DOHH2 (cell line): ENCODE measurements around the gene INCENP.

Experiments used
- H3F3A ChIP-seq: fragments of 200-600 bp; sonication (generic), shearing (Covaris generic); 2 replicates; pipeline ENCODE4 v1.6.0; 2016; ENCODE audit warnings: antibody characterized with exemption, mild to moderate bottlenecking; ENCODE audit not compliant: control insufficient read depth, insufficient read depth
- H3K27ac ChIP-seq: fragments of 200-600 bp; sonication (generic); 2 replicates; pipeline ENCODE4 v1.5.1; 2014; ENCODE audit warnings: low read depth, mild to moderate bottlenecking, low read length, moderate library complexity
- H3K27me3 ChIP-seq: fragments of 200-600 bp; sonication (generic); 2 replicates; pipeline ENCODE4 v1.6.1; 2014; ENCODE audit warnings: mild to moderate bottlenecking, low read length, mixed read lengths; ENCODE audit not compliant: control insufficient read depth
- H3K36me3 ChIP-seq: fragments of 200-600 bp; sonication (generic); 2 replicates; pipeline ENCODE4 v1.6.1; 2014; ENCODE audit warnings: mild to moderate bottlenecking, low read length, moderate library complexity, mixed read lengths; ENCODE audit not compliant: control insufficient read depth
- H3K4me1 ChIP-seq: fragments of 200-600 bp; sonication (generic); 2 replicates; pipeline ENCODE4 v1.6.1; 2014; ENCODE audit warnings: mild to moderate bottlenecking, low read length, mixed read lengths; ENCODE audit not compliant: control insufficient read depth
- H3K4me2 ChIP-seq: fragments of 200-600 bp; sonication (generic); 2 replicates; pipeline ENCODE4 v1.6.0; 2014; ENCODE audit warnings: mild to moderate bottlenecking, low read length, moderate library complexity
- H3K4me3 ChIP-seq: fragments of 200-600 bp; sonication (generic); 2 replicates; pipeline ENCODE4 v1.5.1; 2014; ENCODE audit warnings: mild to moderate bottlenecking, low read length, mixed read lengths
- H3K79me2 ChIP-seq: fragments of 200-600 bp; sonication (generic); 2 replicates; pipeline ENCODE4 v1.6.1; 2014; ENCODE audit warnings: mild to moderate bottlenecking, low read length, mixed read lengths; ENCODE audit not compliant: control insufficient read depth
- H3K9me2 ChIP-seq: fragments of 200-600 bp; sonication (generic); replicated peaks from 2 replicates; pipeline ENCODE4 v1.6.1; 2014; ENCODE audit warnings: mild to moderate bottlenecking, low read length, mixed read lengths; ENCODE audit not compliant: control insufficient read depth
- H3K9me3 ChIP-seq: fragments of 200-600 bp; sonication (generic); 2 replicates; pipeline ENCODE4 v1.6.1; 2014; ENCODE audit warnings: antibody characterized with exemption, low read length, mixed read lengths; ENCODE audit not compliant: control insufficient read depth, insufficient read depth
- H4K20me1 ChIP-seq: fragments of 200-600 bp; sonication (generic); 2 replicates; pipeline ENCODE4 v1.6.0; 2014; ENCODE audit warnings: low read depth, mild to moderate bottlenecking, antibody characterized with exemption, low read length, moderate library complexity; ENCODE audit not compliant: control insufficient read depth, insufficient read depth
- EZH2phosphoT487 ChIP-seq: fragments of 200-600 bp; sonication (generic); IDR thresholded peaks from 2 replicates; pipeline ENCODE4 v1.6.1; 2017; ENCODE audit warnings: borderline replicate concordance, mild to moderate bottlenecking, antibody characterized with exemption, low read length, moderate library complexity, mixed read lengths
- TF ChIP-seq, protein P1 (sequence below): fragments of 200-600 bp; sonication (generic); IDR thresholded peaks from one replicate; pipeline ENCODE4 v1.5.1; 2014; ENCODE audit warnings: antibody characterized with exemption, mild to moderate bottlenecking, low read depth, low read length; ENCODE audit not compliant: poor library complexity, severe bottlenecking

Gene INCENP

DNA sequence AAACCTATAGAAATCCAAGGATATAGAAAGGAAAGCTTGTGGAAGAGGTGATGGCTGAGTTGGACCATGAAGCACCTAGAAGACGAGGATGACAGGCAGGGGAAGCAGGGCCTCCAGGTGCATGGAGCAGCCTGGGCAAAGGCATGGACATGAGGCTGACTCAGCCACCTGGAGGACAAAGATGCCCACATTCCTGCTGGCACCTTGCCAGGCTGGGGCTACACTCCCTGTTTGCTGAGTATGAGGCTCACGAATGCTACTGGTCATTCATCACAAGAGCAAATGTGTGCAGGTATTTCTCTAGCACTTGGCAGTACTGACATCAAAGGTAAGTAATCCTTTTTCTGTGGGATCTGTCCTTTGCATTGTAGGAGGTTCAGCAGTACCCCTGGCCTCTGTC lies 77.6 kb downstream of the INCENP start:
- H3K4me3 ChIP-seq: no peak overlapping the region
- H4K20me1 ChIP-seq: no peaks in the 10 kb centered on the region
- peaks cover 11% of the 10 kb centered on the region for H3K27me3 ChIP-seq
- H3K4me2 ChIP-seq: no peak overlapping the region
- no peaks in the 10 kb centered on the region for H3K9me3 ChIP-seq
- no peaks in the 10 kb centered on the region for H3K36me3 ChIP-seq
- no peak overlapping the region for H3K27ac ChIP-seq
- H3F3A ChIP-seq: no peaks in the 10 kb centered on the region
- TF ChIP-seq, protein P1, sequence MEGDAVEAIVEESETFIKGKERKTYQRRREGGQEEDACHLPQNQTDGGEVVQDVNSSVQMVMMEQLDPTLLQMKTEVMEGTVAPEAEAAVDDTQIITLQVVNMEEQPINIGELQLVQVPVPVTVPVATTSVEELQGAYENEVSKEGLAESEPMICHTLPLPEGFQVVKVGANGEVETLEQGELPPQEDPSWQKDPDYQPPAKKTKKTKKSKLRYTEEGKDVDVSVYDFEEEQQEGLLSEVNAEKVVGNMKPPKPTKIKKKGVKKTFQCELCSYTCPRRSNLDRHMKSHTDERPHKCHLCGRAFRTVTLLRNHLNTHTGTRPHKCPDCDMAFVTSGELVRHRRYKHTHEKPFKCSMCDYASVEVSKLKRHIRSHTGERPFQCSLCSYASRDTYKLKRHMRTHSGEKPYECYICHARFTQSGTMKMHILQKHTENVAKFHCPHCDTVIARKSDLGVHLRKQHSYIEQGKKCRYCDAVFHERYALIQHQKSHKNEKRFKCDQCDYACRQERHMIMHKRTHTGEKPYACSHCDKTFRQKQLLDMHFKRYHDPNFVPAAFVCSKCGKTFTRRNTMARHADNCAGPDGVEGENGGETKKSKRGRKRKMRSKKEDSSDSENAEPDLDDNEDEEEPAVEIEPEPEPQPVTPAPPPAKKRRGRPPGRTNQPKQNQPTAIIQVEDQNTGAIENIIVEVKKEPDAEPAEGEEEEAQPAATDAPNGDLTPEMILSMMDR: no peak
- TF ChIP-seq EZH2phosphoT487: no peak
- H3K4me1 ChIP-seq: peaks cover 7% of the 10 kb centered on the region
- no peaks in the 10 kb centered on the region for H3K9me2 ChIP-seq
- no peaks in the 10 kb centered on the region for H3K79me2 ChIP-seq
